Measurements from ENCODE around the gene AHI1.
A peak's percentile ranks its signal among the peaks of the same experiment; 100 is the strongest.

Gene AHI1

GRCh38 chr6:135291288-135292076 lies 206.1 kb downstream of the AHI1 start:
- TF ChIP-seq CTCF (conservative IDR thresholded peaks at IDR 0.05; ENCODE audit: control insufficient read depth, insufficient read depth, low read depth, low read length): no peak
- H3K4me3 ChIP-seq (ENCODE audit: control insufficient read depth, low read depth, low read length): no peak overlapping the region
- peak; percentile 31 for DNase-seq (ENCODE audit: low read depth)

- DNase-seq (ENCODE audit: low read depth): no peak
- no peak for TF ChIP-seq CTCF (conservative IDR thresholded peaks at IDR 0.05; ENCODE audit: control insufficient read depth, insufficient read depth, low read depth, low read length)
Observed at GRCh38 chr6:135289816-135290215, 207.7 kb downstream of the AHI1 start.

GRCh38 chr6:135286962-135287538 lies 210.5 kb downstream of the AHI1 start:
- TF ChIP-seq CTCF (conservative IDR thresholded peaks at IDR 0.05; ENCODE audit: control insufficient read depth, insufficient read depth, low read depth, low read length): no peak
- no peak for DNase-seq (ENCODE audit: low read depth)
- H3K4me3 ChIP-seq (ENCODE audit: control insufficient read depth, low read depth, low read length): no peak overlapping the region

More at GRCh38 chr6:135289816-135290215, 207.7 kb downstream of the AHI1 start:
- no peak overlapping the region for H3K4me3 ChIP-seq (ENCODE audit: control insufficient read depth, low read depth, low read length)

GRCh38 chr6:135285165-135285564 lies 212.4 kb downstream of the AHI1 start:
- no peak for DNase-seq (ENCODE audit: low read depth)
- TF ChIP-seq CTCF (conservative IDR thresholded peaks at IDR 0.05; ENCODE audit: control insufficient read depth, insufficient read depth, low read depth, low read length): no peak
- H3K4me3 ChIP-seq (ENCODE audit: control insufficient read depth, low read depth, low read length): no peak overlapping the region

GRCh38 chr6:135283926-135284325 lies 213.6 kb downstream of the AHI1 start:
- H3K4me3 ChIP-seq (ENCODE audit: control insufficient read depth, low read depth, low read length): no peak overlapping the region
- no peak for TF ChIP-seq CTCF (conservative IDR thresholded peaks at IDR 0.05; ENCODE audit: control insufficient read depth, insufficient read depth, low read depth, low read length)
- no peak for DNase-seq (ENCODE audit: low read depth)

GRCh38 chr6:135282395-135282794 lies 215.1 kb downstream of the AHI1 start:
- H3K4me3 ChIP-seq (ENCODE audit: control insufficient read depth, low read depth, low read length): no peak overlapping the region
- DNase-seq (ENCODE audit: low read depth): no peak
- TF ChIP-seq CTCF (conservative IDR thresholded peaks at IDR 0.05; ENCODE audit: control insufficient read depth, insufficient read depth, low read depth, low read length): no peak
